HEK293 (cell line): ENCODE measurements around the gene PCCA.

ENCODE experiments used
- CTCF ChIA-PET: fragments of 350-600 bp; formaldehyde crosslinking; extraction: SDS; loops from one replicate; lab custom pipeline; 2021; ENCODE audit warnings: antibody characterized with exemption; lab: Yijun Ruan, JAX
- POLR2A ChIA-PET: fragments of 300-600 bp; formaldehyde crosslinking; extraction: SDS; loops from one replicate; lab custom pipeline; 2020; ENCODE audit warnings: antibody characterized with exemption, inconsistent platforms; lab: Yijun Ruan, JAX
- H3K27ac ChIP-seq: fragments of 200-500 bp; sonication (Bioruptor generic); 2 replicates; pipeline ENCODE4 v1.5.1; 2014; ENCODE audit warnings: low read depth, low read length, control low read depth, inconsistent platforms; ENCODE audit errors: extremely low read depth
- H3K36me3 ChIP-seq, 2 experiments: fragments of 200-500 bp in 1 of 2; sonication (Bioruptor generic) in 1 of 2; 1 replicate in 1 of 2; 2 replicates in 1 of 2; pipeline ENCODE4 v1.5.1; 2014 to 2017; ENCODE audit warnings: inconsistent platforms in 2 of 2, low read length in 2 of 2; ENCODE audit not compliant: control insufficient read depth in 2 of 2, insufficient read depth in 1 of 2
- H3K4me1 ChIP-seq: fragments of 200-500 bp; sonication (Bioruptor generic); 2 replicates; pipeline ENCODE4 v1.5.1; 2014; ENCODE audit warnings: mild to moderate bottlenecking, low read length, inconsistent platforms; ENCODE audit not compliant: control insufficient read depth, insufficient read depth
- H3K4me3 ChIP-seq: 2 replicates; pipeline ENCODE4 v1.5.1; 2011; ENCODE audit warnings: low read depth, mild to moderate bottlenecking, control low read depth, low read length, moderate library complexity
- H3K9me3 ChIP-seq: fragments of 200-500 bp; sonication (Bioruptor generic); 2 replicates; pipeline ENCODE4 v1.5.1; 2014; ENCODE audit warnings: low read depth, low read length, inconsistent platforms; ENCODE audit not compliant: control insufficient read depth, insufficient read depth
- GLI2 ChIP-seq: fragments of 450-650 bp; formaldehyde crosslinking; IDR thresholded peaks from 2 replicates; pipeline ENCODE4; 2017; ENCODE audit warnings: missing biosample characterization, missing genetic modification characterization, low read depth, borderline replicate concordance
- HOXD13 ChIP-seq: sonication (generic); formaldehyde crosslinking; IDR thresholded peaks from 2 replicates; pipeline ENCODE4 v1.8.0; 2022; ENCODE audit warnings: missing genetic modification reagents, borderline replicate concordance
- ZIC2 ChIP-seq: fragments of 450-650 bp; formaldehyde crosslinking; IDR thresholded peaks from 2 replicates; pipeline ENCODE4 v1.5.1; 2016; ENCODE audit warnings: missing biosample characterization, missing genetic modification characterization
- ZNF23 ChIP-seq: fragments of 450-650 bp; formaldehyde crosslinking; IDR thresholded peaks from 2 replicates; pipeline ENCODE4 v1.5.1; 2016; ENCODE audit warnings: missing biosample characterization, missing genetic modification characterization, borderline replicate concordance
- ZNF292 ChIP-seq: fragments of 450-650 bp; formaldehyde crosslinking; IDR thresholded peaks from 2 replicates; pipeline ENCODE4 v1.5.1; 2016; ENCODE audit warnings: low read depth, missing biosample characterization, missing genetic modification characterization, borderline replicate concordance
- ZNF324 ChIP-seq: fragments of 450-650 bp; formaldehyde crosslinking; IDR thresholded peaks from 2 replicates; pipeline ENCODE4 v1.5.1; 2016; ENCODE audit warnings: missing biosample characterization, missing genetic modification characterization
- ZNF423 ChIP-seq: fragments of 450-650 bp; formaldehyde crosslinking; IDR thresholded peaks from 2 replicates; pipeline ENCODE4 v1.5.1; 2016; ENCODE audit warnings: missing biosample characterization, missing genetic modification characterization
- ZNF529 ChIP-seq: fragments of 450-650 bp; formaldehyde crosslinking; IDR thresholded peaks from 2 replicates; pipeline ENCODE4 v1.5.1; 2017; ENCODE audit warnings: missing genetic modification characterization, missing biosample characterization; ENCODE audit not compliant: insufficient replicate concordance
- ZNF768 ChIP-seq: fragments of 450-650 bp; formaldehyde crosslinking; IDR thresholded peaks from 2 replicates; pipeline ENCODE4 v1.5.1; 2018; ENCODE audit warnings: missing biosample characterization, mild to moderate bottlenecking, missing genetic modification characterization
- ZNF776 ChIP-seq: fragments of 450-650 bp; formaldehyde crosslinking; IDR thresholded peaks from 2 replicates; pipeline ENCODE4 v1.5.0; 2017; ENCODE audit warnings: missing biosample characterization, missing genetic modification characterization, borderline replicate concordance
- ZNF785 ChIP-seq: fragments of 450-650 bp; formaldehyde crosslinking; IDR thresholded peaks from 2 replicates; pipeline ENCODE4 v1.5.1; 2016; ENCODE audit warnings: missing biosample characterization, missing genetic modification characterization
- ZNF830 ChIP-seq: fragments of 450-650 bp; IDR thresholded peaks from 2 replicates; pipeline ENCODE4 v1.5.0; 2018; ENCODE audit warnings: missing biosample characterization, missing genetic modification characterization, low read depth, mild to moderate bottlenecking, moderate library complexity
- ZNF837 ChIP-seq: fragments of 450-650 bp; formaldehyde crosslinking; IDR thresholded peaks from 2 replicates; pipeline ENCODE4 v1.5.1; 2016; ENCODE audit warnings: missing biosample characterization, missing genetic modification characterization
- ZSCAN23 ChIP-seq: fragments of 450-650 bp; formaldehyde crosslinking; IDR thresholded peaks from 2 replicates; pipeline ENCODE4 v1.5.1; 2016; ENCODE audit warnings: missing biosample characterization, missing genetic modification characterization
- ZSCAN30 ChIP-seq: fragments of 450-650 bp; IDR thresholded peaks from 2 replicates; pipeline ENCODE4 v1.5.1; 2018; ENCODE audit warnings: missing biosample characterization, mild to moderate bottlenecking, missing genetic modification characterization, moderate library complexity
- TF ChIP-seq, protein P1 (sequence below): fragments of 450-650 bp; formaldehyde crosslinking; IDR thresholded peaks from 2 replicates; pipeline ENCODE4 v1.5.1; 2016; ENCODE audit warnings: missing biosample characterization, missing genetic modification characterization
- TF ChIP-seq, protein P2 (sequence below): fragments of 450-650 bp; IDR thresholded peaks from 2 replicates; pipeline ENCODE4 v1.5.1; 2018; ENCODE audit warnings: missing biosample characterization, missing genetic modification characterization
- TF ChIP-seq, protein P3 (sequence below): fragments of 450-650 bp; formaldehyde crosslinking; IDR thresholded peaks from 2 replicates; pipeline ENCODE4 v1.5.1; 2017; ENCODE audit warnings: missing biosample characterization, missing genetic modification characterization
- TF ChIP-seq, protein P4 (sequence below): fragments of 450-650 bp; formaldehyde crosslinking; IDR thresholded peaks from 2 replicates; pipeline ENCODE4 v1.5.1; 2017; ENCODE audit warnings: missing biosample characterization, mild to moderate bottlenecking, missing genetic modification characterization, moderate library complexity
- TF ChIP-seq, protein P5 (sequence below): fragments of 450-650 bp; formaldehyde crosslinking; IDR thresholded peaks from 2 replicates; pipeline ENCODE4 v1.5.1; 2016; ENCODE audit warnings: missing biosample characterization, missing genetic modification characterization
- TF ChIP-seq, protein P6 (sequence below): fragments of 450-650 bp; formaldehyde crosslinking; IDR thresholded peaks from 2 replicates; pipeline ENCODE4 v1.5.0; 2017; ENCODE audit warnings: missing biosample characterization, missing genetic modification characterization, borderline replicate concordance
- TF ChIP-seq, protein P7 (sequence below): fragments of 450-650 bp; formaldehyde crosslinking; IDR thresholded peaks from 2 replicates; pipeline ENCODE4 v1.5.1; 2016; ENCODE audit warnings: missing biosample characterization, missing genetic modification characterization, low read depth

Gene PCCA

DNA sequence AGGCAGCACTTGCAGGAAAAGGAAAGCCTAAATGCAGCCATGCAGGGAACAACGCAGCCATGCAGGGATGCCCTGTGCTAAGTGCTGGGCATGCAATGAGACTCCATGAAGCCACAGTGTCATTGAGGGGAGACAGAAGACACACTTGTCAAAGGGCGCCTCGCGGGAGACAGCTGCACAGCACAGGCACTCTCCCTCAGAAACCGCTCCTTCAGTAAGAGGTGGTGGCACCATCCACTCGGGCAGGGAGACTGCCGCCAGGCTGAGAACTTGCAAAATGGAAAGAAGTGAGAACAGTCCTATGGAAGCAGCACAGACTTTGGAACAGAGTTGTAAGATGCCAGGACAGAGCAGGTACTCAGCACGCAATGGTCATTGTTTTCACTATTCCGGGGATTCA lies 448.6 kb downstream of the PCCA start:
- Histone ChIP-seq H3K27ac (no peak overlapping the region), H3K4me1 (no peaks in the 10 kb centered on the region), H3K4me3 (no peak overlapping the region), H3K36me3 (no peaks in the 10 kb centered on the region), H3K9me3 (no peaks in the 10 kb centered on the region)
- POLR2A ChIA-PET = no interaction called here
- no peak for TF ChIP-seq ZNF23 (tag by site-specific recombination)
- no peak for TF ChIP-seq HOXD13 (CRISPR knock-in tag)
- TF ChIP-seq ZNF768 (tag by site-specific recombination) = no peak
- no peak for TF ChIP-seq ZNF776 (tag by site-specific recombination)
- no peak for TF ChIP-seq ZIC2 (tag by site-specific recombination)
- TF ChIP-seq ZSCAN30 = no peak
- no peak for TF ChIP-seq ZSCAN23 (tag by site-specific recombination)
- TF ChIP-seq, protein P1, sequence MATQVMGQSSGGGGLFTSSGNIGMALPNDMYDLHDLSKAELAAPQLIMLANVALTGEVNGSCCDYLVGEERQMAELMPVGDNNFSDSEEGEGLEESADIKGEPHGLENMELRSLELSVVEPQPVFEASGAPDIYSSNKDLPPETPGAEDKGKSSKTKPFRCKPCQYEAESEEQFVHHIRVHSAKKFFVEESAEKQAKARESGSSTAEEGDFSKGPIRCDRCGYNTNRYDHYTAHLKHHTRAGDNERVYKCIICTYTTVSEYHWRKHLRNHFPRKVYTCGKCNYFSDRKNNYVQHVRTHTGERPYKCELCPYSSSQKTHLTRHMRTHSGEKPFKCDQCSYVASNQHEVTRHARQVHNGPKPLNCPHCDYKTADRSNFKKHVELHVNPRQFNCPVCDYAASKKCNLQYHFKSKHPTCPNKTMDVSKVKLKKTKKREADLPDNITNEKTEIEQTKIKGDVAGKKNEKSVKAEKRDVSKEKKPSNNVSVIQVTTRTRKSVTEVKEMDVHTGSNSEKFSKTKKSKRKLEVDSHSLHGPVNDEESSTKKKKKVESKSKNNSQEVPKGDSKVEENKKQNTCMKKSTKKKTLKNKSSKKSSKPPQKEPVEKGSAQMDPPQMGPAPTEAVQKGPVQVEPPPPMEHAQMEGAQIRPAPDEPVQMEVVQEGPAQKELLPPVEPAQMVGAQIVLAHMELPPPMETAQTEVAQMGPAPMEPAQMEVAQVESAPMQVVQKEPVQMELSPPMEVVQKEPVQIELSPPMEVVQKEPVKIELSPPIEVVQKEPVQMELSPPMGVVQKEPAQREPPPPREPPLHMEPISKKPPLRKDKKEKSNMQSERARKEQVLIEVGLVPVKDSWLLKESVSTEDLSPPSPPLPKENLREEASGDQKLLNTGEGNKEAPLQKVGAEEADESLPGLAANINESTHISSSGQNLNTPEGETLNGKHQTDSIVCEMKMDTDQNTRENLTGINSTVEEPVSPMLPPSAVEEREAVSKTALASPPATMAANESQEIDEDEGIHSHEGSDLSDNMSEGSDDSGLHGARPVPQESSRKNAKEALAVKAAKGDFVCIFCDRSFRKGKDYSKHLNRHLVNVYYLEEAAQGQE (tag by site-specific recombination) = no peak
- TF ChIP-seq, protein P2, sequence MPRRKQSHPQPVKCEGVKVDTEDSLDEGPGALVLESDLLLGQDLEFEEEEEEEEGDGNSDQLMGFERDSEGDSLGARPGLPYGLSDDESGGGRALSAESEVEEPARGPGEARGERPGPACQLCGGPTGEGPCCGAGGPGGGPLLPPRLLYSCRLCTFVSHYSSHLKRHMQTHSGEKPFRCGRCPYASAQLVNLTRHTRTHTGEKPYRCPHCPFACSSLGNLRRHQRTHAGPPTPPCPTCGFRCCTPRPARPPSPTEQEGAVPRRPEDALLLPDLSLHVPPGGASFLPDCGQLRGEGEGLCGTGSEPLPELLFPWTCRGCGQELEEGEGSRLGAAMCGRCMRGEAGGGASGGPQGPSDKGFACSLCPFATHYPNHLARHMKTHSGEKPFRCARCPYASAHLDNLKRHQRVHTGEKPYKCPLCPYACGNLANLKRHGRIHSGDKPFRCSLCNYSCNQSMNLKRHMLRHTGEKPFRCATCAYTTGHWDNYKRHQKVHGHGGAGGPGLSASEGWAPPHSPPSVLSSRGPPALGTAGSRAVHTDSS (tag by site-specific recombination) = no peak
- TF ChIP-seq, protein P3, sequence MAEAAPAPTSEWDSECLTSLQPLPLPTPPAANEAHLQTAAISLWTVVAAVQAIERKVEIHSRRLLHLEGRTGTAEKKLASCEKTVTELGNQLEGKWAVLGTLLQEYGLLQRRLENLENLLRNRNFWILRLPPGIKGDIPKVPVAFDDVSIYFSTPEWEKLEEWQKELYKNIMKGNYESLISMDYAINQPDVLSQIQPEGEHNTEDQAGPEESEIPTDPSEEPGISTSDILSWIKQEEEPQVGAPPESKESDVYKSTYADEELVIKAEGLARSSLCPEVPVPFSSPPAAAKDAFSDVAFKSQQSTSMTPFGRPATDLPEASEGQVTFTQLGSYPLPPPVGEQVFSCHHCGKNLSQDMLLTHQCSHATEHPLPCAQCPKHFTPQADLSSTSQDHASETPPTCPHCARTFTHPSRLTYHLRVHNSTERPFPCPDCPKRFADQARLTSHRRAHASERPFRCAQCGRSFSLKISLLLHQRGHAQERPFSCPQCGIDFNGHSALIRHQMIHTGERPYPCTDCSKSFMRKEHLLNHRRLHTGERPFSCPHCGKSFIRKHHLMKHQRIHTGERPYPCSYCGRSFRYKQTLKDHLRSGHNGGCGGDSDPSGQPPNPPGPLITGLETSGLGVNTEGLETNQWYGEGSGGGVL (tag by site-specific recombination) = no peak
- TF ChIP-seq, protein P4, sequence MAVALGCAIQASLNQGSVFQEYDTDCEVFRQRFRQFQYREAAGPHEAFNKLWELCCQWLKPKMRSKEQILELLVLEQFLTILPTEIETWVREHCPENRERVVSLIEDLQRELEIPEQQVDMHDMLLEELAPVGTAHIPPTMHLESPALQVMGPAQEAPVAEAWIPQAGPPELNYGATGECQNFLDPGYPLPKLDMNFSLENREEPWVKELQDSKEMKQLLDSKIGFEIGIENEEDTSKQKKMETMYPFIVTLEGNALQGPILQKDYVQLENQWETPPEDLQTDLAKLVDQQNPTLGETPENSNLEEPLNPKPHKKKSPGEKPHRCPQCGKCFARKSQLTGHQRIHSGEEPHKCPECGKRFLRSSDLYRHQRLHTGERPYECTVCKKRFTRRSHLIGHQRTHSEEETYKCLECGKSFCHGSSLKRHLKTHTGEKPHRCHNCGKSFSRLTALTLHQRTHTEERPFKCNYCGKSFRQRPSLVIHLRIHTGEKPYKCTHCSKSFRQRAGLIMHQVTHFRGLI (tag by site-specific recombination) = no peak
- no peak for TF ChIP-seq ZNF837 (tag by site-specific recombination)
- TF ChIP-seq, protein P5, sequence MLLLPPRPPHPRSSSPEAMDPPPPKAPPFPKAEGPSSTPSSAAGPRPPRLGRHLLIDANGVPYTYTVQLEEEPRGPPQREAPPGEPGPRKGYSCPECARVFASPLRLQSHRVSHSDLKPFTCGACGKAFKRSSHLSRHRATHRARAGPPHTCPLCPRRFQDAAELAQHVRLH (tag by site-specific recombination) = no peak
- no peak for TF ChIP-seq ZNF785 (tag by site-specific recombination)
- CTCF ChIA-PET = no interaction called here

DNA sequence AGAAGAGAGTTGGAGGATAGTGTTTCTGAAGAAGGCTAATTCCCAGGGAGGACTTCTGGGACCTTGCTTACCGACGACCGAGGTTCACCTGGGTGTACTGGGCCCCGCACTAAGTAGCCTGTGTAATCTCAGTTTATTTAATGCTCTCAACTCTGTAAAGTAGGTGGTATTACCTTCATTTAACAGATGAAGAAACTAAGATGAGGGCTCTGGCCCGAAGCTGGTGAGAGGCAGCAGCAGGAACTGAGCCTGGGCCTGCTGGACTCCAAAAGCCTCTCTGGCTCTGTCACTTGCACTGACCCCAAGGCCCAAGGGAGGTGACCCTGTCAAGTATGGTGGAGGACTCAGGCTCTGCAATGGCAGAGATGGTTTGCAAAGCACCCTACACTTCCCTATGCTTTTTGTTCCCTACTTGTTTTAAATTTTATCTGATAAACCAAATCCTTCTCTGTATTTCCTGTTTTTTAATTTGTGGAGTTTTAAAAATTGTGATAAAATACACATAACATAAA lies 449.1 kb downstream of the PCCA start:
- Histone ChIP-seq H3K27ac (no peak overlapping the region), H3K4me3 (no peak overlapping the region), H3K4me1 (no peaks in the 10 kb centered on the region), H3K36me3 (no peaks in the 10 kb centered on the region), H3K9me3 (no peaks in the 10 kb centered on the region)
- ChIA-PET POLR2A (no interaction called here), CTCF (no interaction called here)
- TF ChIP-seq ZNF324 (tag by site-specific recombination) (no peak), GLI2 (tag by site-specific recombination) (no peak), HOXD13 (CRISPR knock-in tag) (no peak), ZNF830 (tag by site-specific recombination) (no peak), ZNF423 (tag by site-specific recombination) (no peak), ZNF292 (no peak), ZNF529 (tag by site-specific recombination) (no peak)
- TF ChIP-seq, protein P6, sequence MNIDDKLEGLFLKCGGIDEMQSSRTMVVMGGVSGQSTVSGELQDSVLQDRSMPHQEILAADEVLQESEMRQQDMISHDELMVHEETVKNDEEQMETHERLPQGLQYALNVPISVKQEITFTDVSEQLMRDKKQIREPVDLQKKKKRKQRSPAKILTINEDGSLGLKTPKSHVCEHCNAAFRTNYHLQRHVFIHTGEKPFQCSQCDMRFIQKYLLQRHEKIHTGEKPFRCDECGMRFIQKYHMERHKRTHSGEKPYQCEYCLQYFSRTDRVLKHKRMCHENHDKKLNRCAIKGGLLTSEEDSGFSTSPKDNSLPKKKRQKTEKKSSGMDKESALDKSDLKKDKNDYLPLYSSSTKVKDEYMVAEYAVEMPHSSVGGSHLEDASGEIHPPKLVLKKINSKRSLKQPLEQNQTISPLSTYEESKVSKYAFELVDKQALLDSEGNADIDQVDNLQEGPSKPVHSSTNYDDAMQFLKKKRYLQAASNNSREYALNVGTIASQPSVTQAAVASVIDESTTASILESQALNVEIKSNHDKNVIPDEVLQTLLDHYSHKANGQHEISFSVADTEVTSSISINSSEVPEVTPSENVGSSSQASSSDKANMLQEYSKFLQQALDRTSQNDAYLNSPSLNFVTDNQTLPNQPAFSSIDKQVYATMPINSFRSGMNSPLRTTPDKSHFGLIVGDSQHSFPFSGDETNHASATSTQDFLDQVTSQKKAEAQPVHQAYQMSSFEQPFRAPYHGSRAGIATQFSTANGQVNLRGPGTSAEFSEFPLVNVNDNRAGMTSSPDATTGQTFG (tag by site-specific recombination) = no peak
- TF ChIP-seq, protein P7, sequence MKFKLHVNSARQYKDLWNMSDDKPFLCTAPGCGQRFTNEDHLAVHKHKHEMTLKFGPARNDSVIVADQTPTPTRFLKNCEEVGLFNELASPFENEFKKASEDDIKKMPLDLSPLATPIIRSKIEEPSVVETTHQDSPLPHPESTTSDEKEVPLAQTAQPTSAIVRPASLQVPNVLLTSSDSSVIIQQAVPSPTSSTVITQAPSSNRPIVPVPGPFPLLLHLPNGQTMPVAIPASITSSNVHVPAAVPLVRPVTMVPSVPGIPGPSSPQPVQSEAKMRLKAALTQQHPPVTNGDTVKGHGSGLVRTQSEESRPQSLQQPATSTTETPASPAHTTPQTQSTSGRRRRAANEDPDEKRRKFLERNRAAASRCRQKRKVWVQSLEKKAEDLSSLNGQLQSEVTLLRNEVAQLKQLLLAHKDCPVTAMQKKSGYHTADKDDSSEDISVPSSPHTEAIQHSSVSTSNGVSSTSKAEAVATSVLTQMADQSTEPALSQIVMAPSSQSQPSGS (tag by site-specific recombination) = no peak
